ENCODE data around the gene MBNL1. TPM values are rescaled to one million over a fixed set of nuclear protein-coding genes. Genes with fewer than 3 reads are reported as not detected.

The MBNL1 gene
- total RNA-seq, 2 donors from 2014 or later, result 149 to 191 TPM

DNA sequence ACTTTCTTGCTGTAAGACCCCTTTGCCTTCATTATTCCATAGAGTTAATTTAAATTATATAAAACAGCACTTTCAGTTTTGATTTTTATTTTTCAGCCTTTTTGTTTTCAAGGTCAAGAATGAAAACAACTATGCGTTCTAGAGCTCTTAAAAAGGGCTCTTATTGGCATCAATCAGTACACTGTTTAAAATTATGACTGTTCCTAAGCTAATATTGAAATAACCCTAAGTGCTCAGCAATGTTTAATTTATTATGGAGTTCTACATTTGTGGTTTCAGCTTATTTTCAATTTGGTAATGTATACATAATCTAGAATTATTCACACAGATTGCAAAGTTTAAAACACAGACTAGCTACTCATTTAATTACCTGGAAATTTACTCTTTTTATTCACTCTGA is 179.4 kb downstream of the MBNL1 start:
- DNase-seq, result no peak
- no peaks in the 10 kb centered on the region for H3K27me3 ChIP-seq
- H3K4me3 ChIP-seq, result no peak overlapping the region
- H3K36me3 ChIP-seq, result no peaks in the 10 kb centered on the region
- intact Hi-C loops (cut with DNase I), result loop anchor here (10.0 kb wide), 1 partner anchor 173 kb away; no protein-coding TSS in a partner anchor
- TF ChIP-seq, protein P1, sequence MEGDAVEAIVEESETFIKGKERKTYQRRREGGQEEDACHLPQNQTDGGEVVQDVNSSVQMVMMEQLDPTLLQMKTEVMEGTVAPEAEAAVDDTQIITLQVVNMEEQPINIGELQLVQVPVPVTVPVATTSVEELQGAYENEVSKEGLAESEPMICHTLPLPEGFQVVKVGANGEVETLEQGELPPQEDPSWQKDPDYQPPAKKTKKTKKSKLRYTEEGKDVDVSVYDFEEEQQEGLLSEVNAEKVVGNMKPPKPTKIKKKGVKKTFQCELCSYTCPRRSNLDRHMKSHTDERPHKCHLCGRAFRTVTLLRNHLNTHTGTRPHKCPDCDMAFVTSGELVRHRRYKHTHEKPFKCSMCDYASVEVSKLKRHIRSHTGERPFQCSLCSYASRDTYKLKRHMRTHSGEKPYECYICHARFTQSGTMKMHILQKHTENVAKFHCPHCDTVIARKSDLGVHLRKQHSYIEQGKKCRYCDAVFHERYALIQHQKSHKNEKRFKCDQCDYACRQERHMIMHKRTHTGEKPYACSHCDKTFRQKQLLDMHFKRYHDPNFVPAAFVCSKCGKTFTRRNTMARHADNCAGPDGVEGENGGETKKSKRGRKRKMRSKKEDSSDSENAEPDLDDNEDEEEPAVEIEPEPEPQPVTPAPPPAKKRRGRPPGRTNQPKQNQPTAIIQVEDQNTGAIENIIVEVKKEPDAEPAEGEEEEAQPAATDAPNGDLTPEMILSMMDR (IDR thresholded peaks at IDR 0.05), result no peak
- H3K27ac ChIP-seq, result no peak overlapping the region
- no peak overlapping the region for H3K9ac ChIP-seq (ENCODE audit: low read depth in 2 of 2, low read length in 2 of 2)
- no peaks in the 10 kb centered on the region for H3K4me1 ChIP-seq
- no peaks in the 10 kb centered on the region for H3K9me3 ChIP-seq

DNA sequence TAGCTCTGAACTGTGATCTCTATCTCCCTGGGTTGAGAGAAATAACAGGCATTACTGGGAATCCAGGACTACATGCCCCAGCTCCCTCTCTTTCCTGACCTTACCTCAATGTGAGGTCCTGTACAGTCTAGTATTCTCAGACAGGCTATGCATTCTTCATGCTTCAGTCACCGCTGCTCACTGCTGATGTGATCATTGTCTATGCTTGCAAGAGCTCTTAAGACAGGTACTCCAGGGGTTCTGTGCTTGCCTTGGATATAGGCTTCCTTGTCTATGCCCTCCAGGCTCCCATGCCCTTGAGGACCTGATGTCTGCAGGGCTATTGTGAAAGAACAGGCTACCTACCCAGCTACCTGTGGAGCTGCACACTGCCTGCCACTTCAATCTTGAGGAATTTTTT is 183.6 kb downstream of the MBNL1 start:
- Histone ChIP-seq H3K27me3 (no peaks in the 10 kb centered on the region), H3K9ac (ENCODE audit: low read depth in 2 of 2, low read length in 2 of 2) (no peak overlapping the region), H3K36me3 (peaks cover 2% of the 10 kb centered on the region), H3K4me1 (no peaks in the 10 kb centered on the region), H3K9me3 (no peaks in the 10 kb centered on the region), H3K27ac (no peak overlapping the region), H3K4me3 (no peak overlapping the region)
- TF ChIP-seq, protein P1 (IDR thresholded peaks at IDR 0.05), result no peak
- no peak for DNase-seq
- intact Hi-C loops (cut with DNase I), result no loop called here

DNA sequence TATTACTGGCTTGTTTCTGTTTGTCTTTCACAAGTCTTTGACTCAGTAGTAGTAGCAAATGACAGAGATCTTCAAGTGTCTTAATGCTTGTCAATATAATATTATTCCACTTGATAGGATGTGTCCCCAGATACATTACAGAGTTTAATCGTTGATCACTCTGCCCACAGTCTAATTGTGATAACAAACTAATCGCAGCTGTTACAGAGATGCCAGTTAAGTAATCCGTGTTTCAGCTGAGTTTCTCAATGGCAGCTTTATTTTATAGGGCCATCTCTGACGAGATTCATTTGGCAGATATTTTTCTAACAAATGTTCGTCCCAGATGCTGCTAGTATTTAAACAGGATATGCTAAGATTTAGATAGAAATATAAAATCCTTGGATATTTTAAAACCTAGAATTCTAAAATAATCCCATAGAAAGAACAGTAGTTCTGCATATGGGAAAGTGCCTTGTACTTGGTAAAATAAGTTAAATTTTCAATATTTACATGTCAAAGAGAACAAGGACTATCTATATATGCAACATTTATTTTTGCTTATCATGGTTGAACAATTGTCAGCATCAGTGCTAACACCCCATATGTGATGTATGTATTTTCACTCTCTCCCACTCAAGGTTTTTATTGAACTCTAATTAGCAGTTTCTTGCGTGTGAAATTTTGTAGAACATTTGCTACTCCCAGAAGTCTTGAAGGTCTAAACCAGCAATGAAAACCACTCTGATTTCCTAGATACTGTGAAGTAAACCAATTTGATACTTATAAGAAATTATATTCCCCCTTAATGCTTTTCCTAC is 185.5 kb downstream of the MBNL1 start:
- TF ChIP-seq, protein P1 (IDR thresholded peaks at IDR 0.05), result no peak
- no peaks in the 10 kb centered on the region for H3K4me1 ChIP-seq

GRCh38 chr3:152455989-152456388 is 187.3 kb downstream of the MBNL1 start:
- H3K4me1 ChIP-seq, result no peaks in the 10 kb centered on the region
- intact Hi-C loops (cut with DNase I), result no loop called here

More for the DNA sequence above, 185.5 kb downstream of the MBNL1 start:
- intact Hi-C loops (cut with DNase I), result no loop called here
- no peak for DNase-seq
- H3K9me3 ChIP-seq, result no peaks in the 10 kb centered on the region
- peaks cover 8% of the 10 kb centered on the region for H3K36me3 ChIP-seq
- no peak overlapping the region for H3K27ac ChIP-seq
- no peak overlapping the region for H3K9ac ChIP-seq (ENCODE audit: low read depth in 2 of 2, low read length in 2 of 2)
- no peak overlapping the region for H3K4me3 ChIP-seq
- no peaks in the 10 kb centered on the region for H3K27me3 ChIP-seq

DNA sequence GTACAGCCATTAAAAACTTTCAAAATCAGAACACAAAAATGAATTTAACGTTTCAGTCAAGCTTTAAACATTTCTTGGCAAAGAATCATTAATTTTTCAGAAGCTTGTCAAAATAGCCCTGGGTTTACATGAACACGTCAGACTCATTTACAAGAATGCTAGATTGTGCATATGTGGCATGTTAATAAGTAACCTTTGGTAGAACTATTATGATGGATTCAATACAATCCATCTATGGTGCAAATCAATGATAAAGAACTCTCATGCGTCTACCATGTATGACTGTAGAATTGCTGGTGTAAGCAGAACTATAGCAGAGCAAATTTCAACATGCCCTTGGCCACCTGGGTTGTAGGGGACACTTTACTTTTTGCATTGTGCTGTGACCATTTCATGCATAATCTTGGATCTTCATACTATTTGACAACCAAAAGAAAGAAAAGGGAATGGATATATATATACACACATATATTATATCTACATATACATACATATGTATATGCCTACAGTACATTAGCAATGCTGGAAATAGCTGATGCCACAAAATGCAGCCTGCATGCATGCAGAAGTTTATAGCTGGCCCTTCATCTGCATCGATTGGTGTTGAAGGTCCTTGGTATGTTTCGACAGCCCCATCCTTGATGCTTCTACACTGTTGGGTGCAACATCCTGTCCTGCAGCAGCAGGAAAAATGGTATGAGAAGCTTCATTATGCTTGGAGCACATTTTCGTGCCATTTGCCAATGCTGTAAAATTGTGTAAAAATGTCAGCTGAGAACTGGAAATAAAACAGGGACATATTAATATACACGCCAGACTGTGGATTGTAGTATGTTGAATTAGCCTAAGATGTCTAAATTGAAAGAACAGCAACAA is 189.0 kb downstream of the MBNL1 start:
- no peak overlapping the region for H3K27ac ChIP-seq
- H3K4me1 ChIP-seq, result no peaks in the 10 kb centered on the region
- H3K27me3 ChIP-seq, result no peaks in the 10 kb centered on the region
- intact Hi-C loops (cut with DNase I), result no loop called here
- no peak overlapping the region for H3K9ac ChIP-seq (ENCODE audit: low read depth in 2 of 2, low read length in 2 of 2)
- no peak overlapping the region for H3K4me3 ChIP-seq
- no peaks in the 10 kb centered on the region for H3K9me3 ChIP-seq
- TF ChIP-seq, protein P1 (IDR thresholded peaks at IDR 0.05), result no peak
- peaks cover 8% of the 10 kb centered on the region for H3K36me3 ChIP-seq
- DNase-seq, result no peak

More at GRCh38 chr3:152455989-152456388, 187.3 kb downstream of the MBNL1 start:
- Histone ChIP-seq H3K36me3 (peaks cover 8% of the 10 kb centered on the region), H3K4me3 (no peak overlapping the region), H3K27me3 (no peaks in the 10 kb centered on the region), H3K9ac (ENCODE audit: low read depth in 2 of 2, low read length in 2 of 2) (no peak overlapping the region), H3K9me3 (no peaks in the 10 kb centered on the region), H3K27ac (no peak overlapping the region)
- TF ChIP-seq, protein P1 (IDR thresholded peaks at IDR 0.05), result no peak
- DNase-seq, result no peak
